MM.1S (cell line): ENCODE measurements around the gene GAPDHS.

ENCODE experiments used
- DNase-seq: peaks from one replicate; pipeline ENCODE4 v3.0.0-alpha.2; 2015
- H2AFZ ChIP-seq: fragments of 300-600 bp; sonication (generic); 2 replicates; pipeline ENCODE4 v1.6.0; 2016; ENCODE audit warnings: antibody characterized with exemption, low read length
- H3F3A ChIP-seq: fragments of 300-600 bp; sonication (generic); 2 replicates; pipeline ENCODE4 v1.6.1; 2016; ENCODE audit warnings: mild to moderate bottlenecking, antibody characterized with exemption, low read length, moderate library complexity, mixed read lengths; ENCODE audit not compliant: insufficient read depth
- H3K27ac ChIP-seq: fragments of 300-600 bp; sonication (generic); 2 replicates; pipeline ENCODE4 v1.5.1; 2016; ENCODE audit warnings: mild to moderate bottlenecking, low read length
- H3K27me3 ChIP-seq: fragments of 300-600 bp; sonication (generic); replicated peaks from 2 replicates; pipeline ENCODE4 v1.6.0; 2016; ENCODE audit warnings: low read length; ENCODE audit not compliant: insufficient read depth
- H3K36me3 ChIP-seq: fragments of 300-600 bp; sonication (generic); replicated peaks from 2 replicates; pipeline ENCODE4 v1.6.1; 2016; ENCODE audit warnings: mild to moderate bottlenecking, low read length, mixed read lengths; ENCODE audit not compliant: insufficient read depth
- H3K4me1 ChIP-seq: fragments of 300-600 bp; sonication (generic); 2 replicates; pipeline ENCODE4 v1.6.1; 2016; ENCODE audit warnings: low read length, mixed read lengths
- H3K4me2 ChIP-seq: fragments of 300-600 bp; sonication (generic); 2 replicates; pipeline ENCODE4 v1.6.0; 2016; ENCODE audit warnings: low read depth, low read length
- H3K4me3 ChIP-seq: fragments of 300-600 bp; sonication (generic); 2 replicates; pipeline ENCODE4 v1.5.1; 2016; ENCODE audit warnings: low read length, mixed read lengths
- H3K79me2 ChIP-seq: fragments of 300-600 bp; sonication (generic); 2 replicates; pipeline ENCODE4 v1.6.1; 2016; ENCODE audit warnings: mixed run types, low read length, mixed read lengths
- H3K9ac ChIP-seq: fragments of 300-600 bp; sonication (generic); 2 replicates; pipeline ENCODE4 v1.6.1; 2016; ENCODE audit warnings: low read length, mixed read lengths
- H3K9me2 ChIP-seq: fragments of 300-600 bp; sonication (generic); replicated peaks from 2 replicates; pipeline ENCODE4 v1.6.1; 2016; ENCODE audit warnings: mild to moderate bottlenecking, low read length, mixed read lengths; ENCODE audit not compliant: insufficient read depth
- H3K9me3 ChIP-seq: fragments of 300-600 bp; sonication (generic); replicated peaks from 2 replicates; pipeline ENCODE4 v1.6.1; 2016; ENCODE audit warnings: mild to moderate bottlenecking, low read length, mixed read lengths; ENCODE audit not compliant: insufficient read depth
- H4K20me1 ChIP-seq: fragments of 300-600 bp; sonication (generic); 2 replicates; pipeline ENCODE4 v1.6.1; 2016; ENCODE audit warnings: mild to moderate bottlenecking, low read length, moderate library complexity, mixed read lengths; ENCODE audit not compliant: insufficient read depth
- EZH2 ChIP-seq: fragments of 300-600 bp; sonication (generic); optimal IDR thresholded peaks from 2 replicates; pipeline ENCODE3; 2017; ENCODE audit warnings: low read depth, mild to moderate bottlenecking, antibody characterized with exemption, low read length, mixed read lengths
- EZH2phosphoT487 ChIP-seq: fragments of 300-600 bp; sonication (generic); IDR thresholded peaks from 2 replicates; pipeline ENCODE4 v1.6.1; 2018; ENCODE audit warnings: antibody characterized with exemption, low read length
- TF ChIP-seq, protein P1 (sequence below): fragments of 300-600 bp; sonication (generic); IDR thresholded peaks from 2 replicates; pipeline ENCODE4 v1.5.1; 2016; ENCODE audit warnings: antibody characterized with exemption, low read length, mixed read lengths

Gene GAPDHS

DNA sequence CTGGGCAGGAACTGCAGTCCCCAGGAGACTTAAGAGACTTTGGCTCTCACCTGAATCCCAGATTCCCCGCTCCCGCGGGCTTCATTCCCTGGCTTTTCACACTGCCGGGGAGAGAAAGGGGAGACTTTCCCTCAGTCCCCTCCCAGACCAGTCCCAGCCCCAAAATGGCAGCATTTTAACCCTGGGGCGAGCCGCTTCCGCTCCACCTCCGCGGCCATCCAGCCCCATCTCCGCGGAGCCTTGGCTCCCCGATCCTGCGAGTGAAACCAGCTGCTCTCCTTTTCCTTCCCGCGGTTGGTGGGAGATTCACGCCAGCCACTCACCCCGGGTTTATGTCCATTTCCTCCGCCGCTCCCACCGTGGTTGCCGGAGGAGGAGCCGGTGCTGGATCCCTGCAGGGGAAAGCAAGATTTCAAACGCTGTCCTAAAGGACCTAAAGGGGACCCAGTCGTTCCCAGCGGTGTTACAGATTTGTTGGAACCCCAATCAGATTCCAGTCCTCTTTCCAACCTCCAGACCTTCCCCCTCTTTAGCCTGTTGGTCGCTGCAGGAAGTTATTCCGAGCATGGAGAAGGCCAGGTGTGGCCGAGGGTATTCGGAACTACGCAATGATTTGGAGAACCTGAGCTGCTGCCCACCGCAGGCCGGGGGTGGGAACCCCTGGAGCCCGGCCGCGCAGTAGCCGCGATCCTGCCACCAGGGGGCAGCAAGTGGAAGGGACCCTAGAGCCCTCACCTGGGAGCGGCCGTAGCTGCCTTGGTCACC, 23.2 kb upstream of the GAPDHS start:
- Histone ChIP-seq H3K27me3 (peaks cover 98% of the 10 kb centered on the region), H2AFZ (no peak overlapping the region), H3K4me1 (peaks cover 7% of the 10 kb centered on the region), H3K9me3 (no peaks in the 10 kb centered on the region), H3K4me3 (no peak overlapping the region), H4K20me1 (no peaks in the 10 kb centered on the region), H3K79me2 (no peaks in the 10 kb centered on the region), H3K4me2 (peak overlapping the region; percentile 6; the same call in 1 of the 2 replicates), H3K27ac (no peak overlapping the region), H3K9me2 (no peaks in the 10 kb centered on the region), H3F3A (no peaks in the 10 kb centered on the region), H3K9ac (no peak overlapping the region), H3K36me3 (no peaks in the 10 kb centered on the region)
- peak; percentile 29 for DNase-seq
- TF ChIP-seq, protein P1, sequence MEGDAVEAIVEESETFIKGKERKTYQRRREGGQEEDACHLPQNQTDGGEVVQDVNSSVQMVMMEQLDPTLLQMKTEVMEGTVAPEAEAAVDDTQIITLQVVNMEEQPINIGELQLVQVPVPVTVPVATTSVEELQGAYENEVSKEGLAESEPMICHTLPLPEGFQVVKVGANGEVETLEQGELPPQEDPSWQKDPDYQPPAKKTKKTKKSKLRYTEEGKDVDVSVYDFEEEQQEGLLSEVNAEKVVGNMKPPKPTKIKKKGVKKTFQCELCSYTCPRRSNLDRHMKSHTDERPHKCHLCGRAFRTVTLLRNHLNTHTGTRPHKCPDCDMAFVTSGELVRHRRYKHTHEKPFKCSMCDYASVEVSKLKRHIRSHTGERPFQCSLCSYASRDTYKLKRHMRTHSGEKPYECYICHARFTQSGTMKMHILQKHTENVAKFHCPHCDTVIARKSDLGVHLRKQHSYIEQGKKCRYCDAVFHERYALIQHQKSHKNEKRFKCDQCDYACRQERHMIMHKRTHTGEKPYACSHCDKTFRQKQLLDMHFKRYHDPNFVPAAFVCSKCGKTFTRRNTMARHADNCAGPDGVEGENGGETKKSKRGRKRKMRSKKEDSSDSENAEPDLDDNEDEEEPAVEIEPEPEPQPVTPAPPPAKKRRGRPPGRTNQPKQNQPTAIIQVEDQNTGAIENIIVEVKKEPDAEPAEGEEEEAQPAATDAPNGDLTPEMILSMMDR: peak; percentile 89
- no peak for TF ChIP-seq EZH2

DNA sequence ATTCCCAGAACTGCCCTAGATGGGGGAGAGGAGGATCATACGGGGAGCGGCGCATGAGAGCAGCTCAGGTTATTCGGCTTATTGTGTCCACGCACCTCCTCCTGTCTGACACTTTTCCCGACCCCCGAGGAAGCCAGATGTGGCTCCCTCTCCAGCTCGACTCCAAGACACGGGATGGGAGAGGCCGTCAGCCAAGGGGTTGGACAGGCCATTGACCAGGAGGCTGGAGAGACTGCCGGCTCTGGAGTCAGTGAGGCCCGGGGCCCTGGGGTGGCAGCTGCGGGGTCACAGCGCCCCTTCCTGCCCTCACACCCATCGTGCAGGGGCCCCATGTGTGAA, 22.7 kb upstream of the GAPDHS start:
- Histone ChIP-seq H3K4me1 (peaks cover 7% of the 10 kb centered on the region), H3K36me3 (no peaks in the 10 kb centered on the region), H3K27ac (no peak overlapping the region), H2AFZ (no peak overlapping the region), H3K9me3 (no peaks in the 10 kb centered on the region), H3K79me2 (no peaks in the 10 kb centered on the region), H3K4me2 (no peak overlapping the region), H3K4me3 (no peak overlapping the region), H3K27me3 (peaks cover 97% of the 10 kb centered on the region), H4K20me1 (no peaks in the 10 kb centered on the region), H3K9ac (no peak overlapping the region), H3F3A (no peaks in the 10 kb centered on the region), H3K9me2 (no peaks in the 10 kb centered on the region)
- DNase-seq: no peak
- no peak for TF ChIP-seq EZH2
- no peak for TF ChIP-seq EZH2phosphoT487
- TF ChIP-seq, protein P1: no peak

DNA sequence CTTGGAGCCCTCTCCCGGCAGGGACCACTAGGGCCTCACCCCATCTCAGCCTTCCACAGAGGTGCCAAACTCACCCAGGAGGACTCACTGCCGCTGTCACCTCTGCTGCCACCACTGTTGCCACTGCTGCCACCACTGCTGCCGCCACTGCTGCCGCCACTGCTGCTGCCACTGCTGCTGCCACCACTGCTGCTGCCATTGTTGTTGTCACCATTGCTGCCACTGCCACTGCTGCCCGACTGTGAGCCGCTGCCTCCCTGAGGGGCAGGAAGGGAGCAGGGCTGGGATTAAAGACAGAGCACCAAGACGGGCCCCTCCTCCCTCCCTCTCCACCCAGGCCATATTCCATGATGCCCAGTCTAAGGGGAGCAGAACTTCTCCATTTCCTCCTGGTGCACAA, 21.9 kb upstream of the GAPDHS start:
- Histone ChIP-seq H3K4me2 (no peak overlapping the region), H3K79me2 (no peaks in the 10 kb centered on the region), H4K20me1 (no peaks in the 10 kb centered on the region), H2AFZ (no peak overlapping the region), H3K4me3 (no peak overlapping the region), H3K36me3 (no peaks in the 10 kb centered on the region), H3K4me1 (peaks cover 7% of the 10 kb centered on the region), H3K27ac (no peak overlapping the region), H3K9ac (no peak overlapping the region), H3K27me3 (peaks cover 97% of the 10 kb centered on the region), H3K9me3 (no peaks in the 10 kb centered on the region), H3F3A (no peaks in the 10 kb centered on the region), H3K9me2 (no peaks in the 10 kb centered on the region)
- TF ChIP-seq, protein P1: no peak
- TF ChIP-seq EZH2phosphoT487: no peak
- TF ChIP-seq EZH2: no peak
- DNase-seq: no peak
